KOPT-K1 (cell line): ENCODE measurements around the gene RAB3C.

Experiments used
- H3K27ac ChIP-seq: fragments of 200-600 bp; sonication (generic); 2 replicates; pipeline ENCODE4 v1.5.1; 2016; ENCODE audit warnings: antibody characterized with exemption, mild to moderate bottlenecking, low read depth, low read length; ENCODE audit not compliant: poor library complexity, severe bottlenecking
- H3K36me3 ChIP-seq: fragments of 200-600 bp; sonication (generic); 2 replicates; pipeline ENCODE4 v1.5.1; 2017; ENCODE audit warnings: antibody characterized with exemption, mild to moderate bottlenecking, low read length, moderate library complexity; ENCODE audit not compliant: insufficient read depth
- H3K9me3 ChIP-seq: fragments of 200-600 bp; sonication (generic); 2 replicates; pipeline ENCODE4 v1.5.1; 2017; ENCODE audit warnings: antibody characterized with exemption, low read length, mild to moderate bottlenecking; ENCODE audit not compliant: insufficient read depth, poor library complexity, severe bottlenecking

Gene RAB3C

GRCh38 chr5:58717303-58718007 lies 134.6 kb downstream of the RAB3C start:
- Histone ChIP-seq H3K27ac (no peak overlapping the region), H3K36me3 (no peaks in the 10 kb centered on the region), H3K9me3 (no peaks in the 10 kb centered on the region)

- no peaks in the 10 kb centered on the region for H3K9me3 ChIP-seq
- no peak overlapping the region for H3K27ac ChIP-seq
- no peaks in the 10 kb centered on the region for H3K36me3 ChIP-seq
These were observed 135.5 kb downstream of the RAB3C start for GRCh38 chr5:58718269-58718978.

DNA sequence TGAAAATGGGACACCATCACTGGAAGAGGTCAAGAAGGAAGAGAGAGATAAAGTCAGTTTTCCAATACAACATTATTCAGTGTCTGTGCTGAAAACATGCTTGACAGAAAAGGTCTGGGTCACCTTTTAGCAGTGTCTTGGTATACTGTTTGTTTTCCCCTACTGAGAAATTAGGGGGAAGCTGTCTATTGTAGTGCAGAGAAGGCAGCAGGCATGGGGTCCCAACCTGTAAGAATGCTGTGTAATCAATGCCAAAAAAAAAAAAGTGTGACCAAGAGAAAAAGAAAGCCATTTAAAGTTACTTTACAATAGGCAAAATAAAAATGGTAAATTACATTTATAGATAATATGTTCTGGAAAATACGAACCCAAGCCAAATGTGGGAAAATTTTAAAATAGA lies 139.3 kb downstream of the RAB3C start:
- no peaks in the 10 kb centered on the region for H3K9me3 ChIP-seq
- H3K36me3 ChIP-seq: no peaks in the 10 kb centered on the region
- H3K27ac ChIP-seq: no peak overlapping the region

DNA sequence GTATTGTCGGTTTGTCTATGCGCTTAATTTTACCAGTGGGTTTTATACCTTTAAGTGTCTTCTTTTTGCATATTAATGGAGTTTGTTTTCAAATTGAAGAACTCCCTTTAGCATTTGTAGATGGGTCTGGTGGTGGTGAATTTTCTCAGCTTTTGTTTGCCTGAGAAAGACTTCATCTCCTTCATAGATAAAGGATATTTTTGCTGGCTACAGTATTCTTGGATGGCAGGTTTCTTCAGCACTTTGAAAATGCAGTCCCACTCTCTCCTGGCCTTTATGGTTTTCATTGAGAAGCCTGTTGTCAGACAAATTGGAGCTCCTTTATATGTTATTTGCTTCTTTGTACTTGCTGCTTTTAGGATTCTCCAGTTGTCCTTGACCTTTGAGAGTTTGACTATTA lies 142.1 kb downstream of the RAB3C start:
- no peak overlapping the region for H3K27ac ChIP-seq
- no peaks in the 10 kb centered on the region for H3K36me3 ChIP-seq
- no peaks in the 10 kb centered on the region for H3K9me3 ChIP-seq

- H3K27ac ChIP-seq: no peak overlapping the region
- no peaks in the 10 kb centered on the region for H3K9me3 ChIP-seq
- no peaks in the 10 kb centered on the region for H3K36me3 ChIP-seq
These were observed 148.8 kb downstream of the RAB3C start for GRCh38 chr5:58731641-58732040.

- Histone ChIP-seq H3K36me3 (no peaks in the 10 kb centered on the region), H3K27ac (no peak overlapping the region), H3K9me3 (no peaks in the 10 kb centered on the region)
These were observed 152.8 kb downstream of the RAB3C start for GRCh38 chr5:58735637-58736036.

DNA sequence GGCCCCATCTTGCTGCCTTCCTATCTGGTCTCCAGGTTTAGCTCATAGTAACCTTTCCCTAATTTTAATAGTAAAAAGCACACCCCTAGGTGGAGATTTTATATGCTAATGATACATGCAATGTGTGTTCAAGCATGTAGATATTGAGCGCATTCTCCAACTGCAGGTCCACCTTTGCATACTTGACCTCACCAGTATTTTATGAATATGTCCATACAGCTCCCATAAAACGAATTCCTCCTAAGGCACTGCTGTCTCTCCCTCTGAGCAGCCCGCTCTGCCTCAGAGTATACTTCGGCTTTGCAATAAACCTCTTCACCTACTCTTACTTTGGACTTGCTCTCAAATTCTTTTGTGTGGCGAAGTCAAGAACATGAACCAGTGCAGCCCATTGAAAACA lies 153.3 kb downstream of the RAB3C start:
- no peaks in the 10 kb centered on the region for H3K9me3 ChIP-seq
- H3K27ac ChIP-seq: no peak overlapping the region
- H3K36me3 ChIP-seq: no peaks in the 10 kb centered on the region

- Histone ChIP-seq H3K27ac (no peak overlapping the region), H3K9me3 (no peaks in the 10 kb centered on the region), H3K36me3 (no peaks in the 10 kb centered on the region)
These were observed 154.8 kb downstream of the RAB3C start for GRCh38 chr5:58737671-58738070.

GRCh38 chr5:58738336-58738735 lies 155.5 kb downstream of the RAB3C start:
- Histone ChIP-seq H3K9me3 (no peaks in the 10 kb centered on the region), H3K27ac (no peak overlapping the region), H3K36me3 (no peaks in the 10 kb centered on the region)

DNA sequence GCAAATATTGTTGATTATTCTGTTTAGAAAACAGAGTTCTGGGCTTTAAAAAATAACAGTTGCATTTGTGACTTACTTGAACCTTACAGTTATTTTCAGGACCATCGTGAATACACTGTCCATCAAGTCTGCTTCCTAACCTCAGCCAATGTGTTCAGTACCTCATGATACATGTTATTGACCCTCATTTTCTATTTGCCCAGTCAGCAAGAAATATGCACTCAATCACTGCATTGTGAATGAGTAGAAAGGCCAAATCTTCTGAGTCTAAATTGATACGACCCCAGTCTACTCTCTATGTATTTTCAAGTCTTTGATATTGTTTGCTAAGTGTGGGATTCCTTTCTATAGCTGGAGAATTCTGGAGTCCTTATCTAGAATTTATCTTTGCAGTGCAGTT lies 156.2 kb downstream of the RAB3C start:
- Histone ChIP-seq H3K27ac (no peak overlapping the region), H3K36me3 (no peaks in the 10 kb centered on the region), H3K9me3 (no peaks in the 10 kb centered on the region)

DNA sequence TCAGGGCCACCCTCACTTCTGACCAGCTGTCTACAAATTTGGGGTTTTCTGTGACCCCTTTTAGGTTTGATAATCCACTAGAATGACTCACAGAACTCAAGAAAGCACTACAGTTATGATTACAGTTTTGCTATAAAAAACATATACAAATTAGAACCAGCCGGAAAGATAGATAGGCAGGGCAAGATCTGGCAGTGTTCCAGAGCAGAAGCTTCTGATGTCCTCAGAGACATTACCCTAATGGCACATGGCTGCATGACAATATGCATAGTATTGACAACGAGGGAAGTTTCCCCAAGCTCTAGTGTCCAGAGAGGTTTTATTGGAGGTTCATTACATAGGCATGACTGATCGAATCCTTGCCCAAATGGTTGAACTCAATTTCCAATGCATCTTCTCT lies 158.1 kb downstream of the RAB3C start:
- H3K36me3 ChIP-seq: no peaks in the 10 kb centered on the region
- H3K27ac ChIP-seq: no peak overlapping the region
- no peaks in the 10 kb centered on the region for H3K9me3 ChIP-seq

DNA sequence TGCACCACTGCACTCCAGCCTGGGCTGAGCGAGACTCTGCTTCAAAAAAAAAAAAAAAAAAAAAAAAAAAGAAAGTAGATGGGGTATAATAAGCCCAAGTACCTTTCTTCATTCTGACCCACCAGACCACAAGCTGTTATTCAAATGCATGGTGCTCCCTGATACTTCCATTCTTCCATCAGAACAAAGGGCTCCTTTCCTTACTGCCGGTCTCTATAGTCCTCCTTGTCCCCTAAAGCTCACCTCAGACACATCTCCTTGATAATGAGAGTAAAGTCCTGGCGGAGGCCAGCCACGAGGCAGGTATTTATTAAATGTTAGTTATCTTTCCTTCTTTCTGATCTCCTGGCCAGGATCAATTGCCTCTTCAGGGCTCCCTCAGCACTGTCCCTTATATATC lies 162.5 kb downstream of the RAB3C start:
- no peaks in the 10 kb centered on the region for H3K36me3 ChIP-seq
- H3K27ac ChIP-seq: no peak overlapping the region
- no peaks in the 10 kb centered on the region for H3K9me3 ChIP-seq

DNA sequence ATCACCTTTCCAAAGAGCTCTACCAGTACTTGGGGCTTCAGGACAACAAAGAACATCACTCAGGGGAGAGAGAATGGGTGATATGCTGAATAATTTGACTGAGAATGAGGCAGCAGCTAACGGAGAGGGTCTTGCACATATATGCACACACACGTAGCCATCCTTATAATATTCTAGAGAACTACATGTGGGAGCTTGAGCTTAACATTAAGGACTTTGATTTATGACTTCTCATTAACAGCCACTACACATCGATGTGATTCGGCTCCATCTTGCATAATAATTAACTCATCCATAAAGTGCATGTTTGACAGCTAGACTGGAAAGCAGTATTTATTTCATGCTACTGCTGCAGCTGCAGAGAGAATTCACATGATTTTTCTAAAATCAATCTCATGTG lies 163.4 kb downstream of the RAB3C start:
- Histone ChIP-seq H3K27ac (no peak overlapping the region), H3K36me3 (no peaks in the 10 kb centered on the region), H3K9me3 (no peaks in the 10 kb centered on the region)

DNA sequence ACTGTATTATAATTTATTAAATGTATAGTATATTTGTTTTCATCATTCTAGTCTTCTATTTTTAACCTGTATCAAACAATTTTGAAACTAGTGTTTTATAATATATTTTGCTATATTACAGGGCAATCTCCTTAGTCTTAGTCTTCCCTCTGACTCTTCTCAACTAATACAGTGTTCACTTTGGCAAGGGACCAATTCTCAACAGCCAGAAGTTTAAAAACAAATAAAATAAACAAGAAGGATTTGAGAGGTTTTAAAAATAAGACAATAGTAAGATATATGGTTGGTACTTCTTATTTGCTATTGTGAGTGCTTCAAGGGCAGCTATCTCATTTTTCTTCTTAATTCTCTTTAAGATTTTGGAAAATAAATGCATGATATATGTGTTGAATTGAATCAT lies 167.2 kb downstream of the RAB3C start:
- Histone ChIP-seq H3K36me3 (no peaks in the 10 kb centered on the region), H3K9me3 (no peaks in the 10 kb centered on the region), H3K27ac (no peak overlapping the region)

GRCh38 chr5:58751222-58751837 lies 168.5 kb downstream of the RAB3C start:
- no peaks in the 10 kb centered on the region for H3K9me3 ChIP-seq
- no peak overlapping the region for H3K27ac ChIP-seq

DNA sequence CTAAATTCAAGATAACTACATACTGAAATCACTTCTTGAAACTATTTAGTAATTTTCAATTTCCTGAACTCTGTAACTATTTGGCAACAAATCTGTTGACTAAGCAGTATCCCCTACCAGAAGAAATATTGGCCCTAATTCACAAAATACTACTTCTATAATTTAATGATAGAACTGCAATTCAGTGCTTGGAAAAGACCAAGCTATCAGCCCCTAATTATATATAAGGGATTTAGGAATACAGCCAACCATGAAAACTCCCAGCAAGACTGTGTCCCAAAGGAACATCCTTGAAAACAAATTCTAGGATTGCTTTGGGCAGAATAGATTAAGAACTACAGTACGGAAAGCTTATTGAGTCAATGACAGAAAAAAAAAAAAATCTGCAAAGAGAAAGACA lies 169.2 kb downstream of the RAB3C start:
- Histone ChIP-seq H3K36me3 (no peaks in the 10 kb centered on the region), H3K27ac (no peak overlapping the region), H3K9me3 (no peaks in the 10 kb centered on the region)

More at GRCh38 chr5:58751222-58751837, 168.5 kb downstream of the RAB3C start:
- no peaks in the 10 kb centered on the region for H3K36me3 ChIP-seq
